K562 (cell line): ENCODE data around the gene HOXB7. TPM values are rescaled to one million over a fixed set of nuclear protein-coding genes. Genes with fewer than 3 reads are reported as not detected.

Experiments used
- CBX8 ChIP-seq: fragments of 200-600 bp; sonication (generic); IDR thresholded peaks from 2 replicates; pipeline ENCODE4 v1.6.1; 2012; ENCODE audit warnings: borderline replicate concordance, mixed run types, low read depth, mild to moderate bottlenecking, moderate library complexity, mixed read lengths, low read length, control low read depth, inconsistent platforms; ENCODE audit not compliant: poor library complexity, severe bottlenecking; ENCODE audit errors: extremely low read depth
- CHD1 ChIP-seq: fragments of 200-600 bp; sonication (generic); IDR thresholded peaks from one replicate; pipeline ENCODE4 v1.6.1; 2012; ENCODE audit warnings: mild to moderate bottlenecking, moderate library complexity, low read length, inconsistent platforms
- ELF4 ChIP-seq: fragments of 450-650 bp; formaldehyde crosslinking; IDR thresholded peaks from 2 replicates; pipeline ENCODE4 v1.4.0; 2022; ENCODE audit warnings: missing genetic modification characterization
- EP400 ChIP-seq: fragments of 450-650 bp; IDR thresholded peaks from 2 replicates; pipeline ENCODE4 v1.6.1; 2017; ENCODE audit warnings: antibody characterized with exemption, mild to moderate bottlenecking, moderate library complexity
- ILF3 ChIP-seq: fragments of 450-650 bp; IDR thresholded peaks from 2 replicates; pipeline ENCODE4 v1.6.1; 2018; ENCODE audit warnings: antibody characterized with exemption, mild to moderate bottlenecking, moderate library complexity, borderline replicate concordance
- NCOA1 ChIP-seq: fragments of 450-650 bp; IDR thresholded peaks from 2 replicates; pipeline ENCODE4 v1.6.1; 2016; ENCODE audit warnings: low read depth
- NFATC3 ChIP-seq: fragments of 450-650 bp; IDR thresholded peaks from 2 replicates; pipeline ENCODE4 v1.6.1; 2017; ENCODE audit warnings: mild to moderate bottlenecking
- PHF8 ChIP-seq: fragments of 200-600 bp; sonication (generic); IDR thresholded peaks from 2 replicates; pipeline ENCODE4 v1.6.1; 2012; ENCODE audit warnings: mixed run types, mild to moderate bottlenecking, inconsistent platforms, low read length, moderate library complexity, borderline replicate concordance
- PML ChIP-seq: IDR thresholded peaks from 2 replicates; pipeline ENCODE4 v1.6.1; 2012; ENCODE audit warnings: low read length, inconsistent platforms
- POLR2B ChIP-seq: fragments of 450-650 bp; IDR thresholded peaks from 2 replicates; pipeline ENCODE4 v1.6.1; 2018; ENCODE audit warnings: low read depth; ENCODE audit not compliant: partially characterized antibody
- SMAD4 ChIP-seq: fragments of 250-450 bp; sonication (Bioruptor Pico); conservative IDR thresholded peaks from 2 replicates; pipeline ENCODE4 v1.8.0; 2021; ENCODE audit warnings: inconsistent platforms, mild to moderate bottlenecking, moderate library complexity
- SMARCC2 ChIP-seq: fragments of 450-650 bp; IDR thresholded peaks from 2 replicates; pipeline ENCODE4 v1.6.1; 2017; ENCODE audit warnings: antibody characterized with exemption, moderate library complexity, mild to moderate bottlenecking, low read depth
- TBP ChIP-seq: optimal IDR thresholded peaks from 2 replicates; pipeline ENCODE3; 2011; ENCODE audit warnings: low read depth, low read length, improper control_type of control experiment
- TOE1 ChIP-seq, 2 experiments: fragments of 450-650 bp in 1 of 2; sonication (generic) in 1 of 2; formaldehyde crosslinking in 1 of 2; IDR thresholded peaks; 2 replicates each; pipeline versions ENCODE4 v1.7.1 to v1.8.0; 2016 to 2022; ENCODE audit warnings: borderline replicate concordance in 2 of 2, mild to moderate bottlenecking in 2 of 2, antibody characterized with exemption in 1 of 2, inconsistent platforms in 1 of 2, low read depth in 1 of 2, missing genetic modification reagents in 1 of 2, moderate library complexity in 1 of 2
- ZBTB2 ChIP-seq: fragments of 450-650 bp; IDR thresholded peaks from 2 replicates; pipeline ENCODE4 v1.6.1; 2016; ENCODE audit warnings: antibody characterized with exemption
- ZBTB34 ChIP-seq: fragments of 250-450 bp; sonication (Bioruptor Pico); IDR thresholded peaks from 2 replicates; pipeline ENCODE4 v1.8.0; 2021; ENCODE audit warnings: mild to moderate bottlenecking, moderate library complexity
- ZC3H4 ChIP-seq: sonication (generic); formaldehyde crosslinking; IDR thresholded peaks from 2 replicates; pipeline ENCODE4 v1.9.0; 2021; ENCODE audit warnings: missing genetic modification reagents, borderline replicate concordance
- ZFX ChIP-seq: sonication (generic); formaldehyde crosslinking; IDR thresholded peaks from 2 replicates; pipeline ENCODE4 v1.8.0; 2022; ENCODE audit warnings: mild to moderate bottlenecking, missing genetic modification reagents, moderate library complexity
- ZNF175 ChIP-seq: fragments of 200-800 bp; sonication (Bioruptor generic); IDR thresholded peaks from 2 replicates; pipeline ENCODE4 v1.6.1; 2016; ENCODE audit warnings: low read depth, mild to moderate bottlenecking, missing genetic modification characterization, missing compliant biosample characterization
- ZNF197 ChIP-seq: fragments of 200-800 bp; sonication (Bioruptor generic); IDR thresholded peaks from 2 replicates; pipeline ENCODE4 v1.6.1; 2016; ENCODE audit warnings: low read depth, missing genetic modification characterization, missing compliant biosample characterization
- ZNF696 ChIP-seq: fragments of 250-450 bp; sonication (Bioruptor Pico); conservative IDR thresholded peaks from 2 replicates; pipeline ENCODE4 v1.4.0; 2020; ENCODE audit warnings: mild to moderate bottlenecking, moderate library complexity
- ZNF79 ChIP-seq: fragments of 250-450 bp; sonication (Bioruptor Pico); IDR thresholded peaks from 2 replicates; pipeline ENCODE4 v1.4.0; 2020; ENCODE audit warnings: low read depth, mild to moderate bottlenecking, moderate library complexity
- ZSCAN29 ChIP-seq: fragments of 450-650 bp; IDR thresholded peaks from 2 replicates; pipeline ENCODE4 v1.6.1; 2017
- polyA plus RNA-seq, 8 experiments: library from polyadenylated mRNA; depleted of rRNA in 4 of 8; stranded (reverse) in 5 of 8; unstranded in 3 of 8; fragments of >200 nt; fragmentation: Nextera tagmentation in 2 of 8; fragmentation: Illumina TruSeq in 1 of 8; extraction: Ambion mirVana in 2 of 8; extraction: Trizol in 1 of 8; gene quantifications; 2 replicates each; pipeline versions ENCODE4 v1.2.1 to v1.2.3, GENCODE V29; 2011 to 2014; ENCODE audit warnings: inconsistent platforms in 1 of 8, missing spikeins in 1 of 8
- total RNA-seq, 7 experiments: library from RNA; depleted of rRNA in 6 of 7; stranded (reverse); fragments of >200 nt in 6 of 7; fragmentation: Illumina TruSeq in 2 of 7; extraction: Trizol in 2 of 7; gene quantifications; 2 replicates each; pipeline versions ENCODE4 v1.2.1 to v1.2.3, GENCODE V29; 2011 to 2021; ENCODE audit warnings: low replicate concordance in 1 of 7
- TF ChIP-seq, protein P1 (sequence below): fragments of 450-650 bp; conservative IDR thresholded peaks from 2 replicates; pipeline ENCODE4 v1.6.1; 2016; ENCODE audit warnings: missing genetic modification characterization, low read depth, mild to moderate bottlenecking, control low read depth, missing compliant biosample characterization

HOXB7 gene
- total and polyA plus RNA-seq, 9 of the 15 experiments (the other 6 are each of a cell fraction or from before 2014, with no cell fraction given): 5.5 to 16.7 (median 8.3) TPM

DNA sequence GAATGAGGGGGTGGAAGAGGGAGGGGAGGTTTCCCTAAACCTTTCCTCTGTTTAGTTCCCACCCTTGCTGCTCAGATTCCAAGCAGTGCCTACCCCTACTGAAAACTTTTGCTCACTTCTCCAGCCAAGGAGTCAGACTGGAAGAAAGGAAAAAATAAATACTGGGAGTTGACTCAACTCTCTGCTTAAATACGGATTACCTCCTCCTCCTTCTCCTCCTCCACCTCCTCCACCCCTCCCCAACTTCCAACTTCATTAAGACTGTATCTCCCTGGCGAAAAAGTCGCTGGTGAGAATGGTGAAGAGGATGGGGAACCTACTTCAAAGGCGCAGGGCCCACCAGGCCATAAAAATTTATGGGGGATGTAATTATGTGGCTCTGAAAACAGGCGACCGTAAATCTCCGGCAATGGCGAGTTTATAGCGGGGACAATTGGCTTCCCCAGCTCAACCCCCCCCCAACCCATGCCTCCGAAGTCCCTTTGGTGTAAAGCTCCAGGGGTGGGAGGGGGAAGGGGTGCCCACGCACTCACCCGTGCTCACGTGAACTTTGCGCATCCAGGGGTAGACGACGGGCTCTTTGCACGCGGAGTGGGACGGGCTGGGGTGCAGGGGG lies 33.4 kb downstream of the HOXB7 start (continued):
- TF ChIP-seq EP400: peak; percentile 13; the same call in 1 of the 2 replicates
- TF ChIP-seq PHF8: 0 out of 2 replicates have a peak, but pooled peaks have one; percentile 25
- TF ChIP-seq CHD1: peak; percentile 59
- TF ChIP-seq ZNF79: no peak
- no peak for TF ChIP-seq ZNF696
- no peak for TF ChIP-seq SMARCC2
- no peak for TF ChIP-seq ZBTB2
- TF ChIP-seq NFATC3: no peak
- TF ChIP-seq ELF4 (CRISPR knock-in tag): no peak
- no peak for TF ChIP-seq ILF3
- TF ChIP-seq NCOA1: no peak
- TF ChIP-seq CBX8: no peak
- no peak for TF ChIP-seq PML
- no peak for TF ChIP-seq ZSCAN29
- no peak for TF ChIP-seq ZNF175 (CRISPR knock-in tag)
- no peak for TF ChIP-seq ZC3H4 (CRISPR knock-in tag)
- TF ChIP-seq POLR2B: peak; percentile 5
- TF ChIP-seq, protein P1, sequence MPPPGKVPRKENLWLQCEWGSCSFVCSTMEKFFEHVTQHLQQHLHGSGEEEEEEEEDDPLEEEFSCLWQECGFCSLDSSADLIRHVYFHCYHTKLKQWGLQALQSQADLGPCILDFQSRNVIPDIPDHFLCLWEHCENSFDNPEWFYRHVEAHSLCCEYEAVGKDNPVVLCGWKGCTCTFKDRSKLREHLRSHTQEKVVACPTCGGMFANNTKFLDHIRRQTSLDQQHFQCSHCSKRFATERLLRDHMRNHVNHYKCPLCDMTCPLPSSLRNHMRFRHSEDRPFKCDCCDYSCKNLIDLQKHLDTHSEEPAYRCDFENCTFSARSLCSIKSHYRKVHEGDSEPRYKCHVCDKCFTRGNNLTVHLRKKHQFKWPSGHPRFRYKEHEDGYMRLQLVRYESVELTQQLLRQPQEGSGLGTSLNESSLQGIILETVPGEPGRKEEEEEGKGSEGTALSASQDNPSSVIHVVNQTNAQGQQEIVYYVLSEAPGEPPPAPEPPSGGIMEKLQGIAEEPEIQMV (tag): no peak
- peak; percentile 14 for TF ChIP-seq TBP
- TF ChIP-seq SMAD4 (CRISPR knock-in tag): no peak
- no peak for TF ChIP-seq ZBTB34 (CRISPR knock-in tag)
- no peak for TF ChIP-seq ZNF197 (CRISPR knock-in tag)
- no peak for TF ChIP-seq TOE1 (IDR thresholded peaks at IDR 0.05; ENCODE audit: borderline replicate concordance)
- no peak for TF ChIP-seq TOE1 (CRISPR knock-in tag; IDR thresholded peaks at IDR 0.05; ENCODE audit: borderline replicate concordance, low read depth)
- TF ChIP-seq ZFX (CRISPR knock-in tag): peak; percentile 51; the same call in 1 of the 2 replicates
